Neural crest cell (in vitro differentiated cells): ENCODE measurements around the gene PLB1. TPM values are rescaled to one million over a fixed set of nuclear protein-coding genes. Genes with fewer than 3 reads are reported as not detected.

Experiments
- DNase-seq: peaks from one replicate; pipeline ENCODE4 v3.0.0; 2021; ENCODE audit warnings: low read depth, mixed read lengths, low spot score
- H3K27ac Mint-ChIP-seq: one replicate; pipeline ENCODE4 v1.8.0; 2021; ENCODE audit warnings: mild to moderate bottlenecking, mixed read lengths; ENCODE audit not compliant: unreplicated experiment
- H3K27me3 Mint-ChIP-seq: 2 replicates; pipeline ENCODE4 v1.8.0; 2021; ENCODE audit warnings: low read depth, mild to moderate bottlenecking, mixed read lengths
- H3K36me3 Mint-ChIP-seq: 2 replicates; pipeline ENCODE4 v1.8.0; 2021; ENCODE audit warnings: low read depth, mild to moderate bottlenecking, mixed read lengths
- H3K4me1 Mint-ChIP-seq: 2 replicates; pipeline ENCODE4 v1.8.0; 2021; ENCODE audit warnings: mixed read lengths
- H3K4me3 Mint-ChIP-seq: one replicate; pipeline ENCODE4 v1.8.0; 2021; ENCODE audit warnings: mild to moderate bottlenecking, mixed read lengths
- H3K9me3 Mint-ChIP-seq: 2 replicates; pipeline ENCODE4 v1.8.0; 2021; ENCODE audit warnings: mixed read lengths
- total RNA-seq: library from RNA; stranded (reverse); gene quantifications from 2 replicates; pipeline ENCODE4 v1.2.1, GENCODE V29; 2021
- TF ChIP-seq, protein P1 (sequence below): fragments of 200-600 bp; sonication (generic); conservative IDR thresholded peaks from 2 replicates; pipeline ENCODE4 v1.5.0; 2021; ENCODE audit warnings: antibody characterized with exemption, mild to moderate bottlenecking

The PLB1 gene
- total RNA-seq, 1 donor from 2014 or later: 0.16 TPM

DNA sequence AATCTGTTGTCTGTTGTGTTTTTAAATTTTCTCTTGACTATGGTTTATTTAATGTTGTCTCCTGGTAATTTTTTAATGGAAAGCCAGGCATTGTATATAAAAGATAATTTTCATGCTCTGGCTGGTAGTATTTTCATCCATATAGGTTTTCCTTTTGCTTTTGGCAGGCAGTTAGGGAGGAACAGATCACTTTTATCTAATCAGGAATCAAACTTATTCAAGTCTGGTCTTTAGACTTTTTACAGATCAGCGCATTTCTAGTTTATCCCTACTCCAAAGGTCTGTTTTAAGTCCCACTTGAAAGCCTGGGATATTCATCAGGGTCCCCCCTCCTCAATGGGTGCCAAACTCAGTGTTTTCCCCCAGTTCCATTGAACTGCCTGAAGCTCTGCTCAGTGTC, 17.2 kb downstream of the PLB1 start:
- Mint-ChIP-seq H3K4me1 (no peaks in the 10 kb centered on the region), H3K4me3 (no peak overlapping the region), H3K9me3 (peaks cover 5% of the 10 kb centered on the region), H3K36me3 (peaks cover 2% of the 10 kb centered on the region), H3K27ac (no peak overlapping the region), H3K27me3 (peaks cover 39% of the 10 kb centered on the region)
- no peak for DNase-seq
- TF ChIP-seq, protein P1, sequence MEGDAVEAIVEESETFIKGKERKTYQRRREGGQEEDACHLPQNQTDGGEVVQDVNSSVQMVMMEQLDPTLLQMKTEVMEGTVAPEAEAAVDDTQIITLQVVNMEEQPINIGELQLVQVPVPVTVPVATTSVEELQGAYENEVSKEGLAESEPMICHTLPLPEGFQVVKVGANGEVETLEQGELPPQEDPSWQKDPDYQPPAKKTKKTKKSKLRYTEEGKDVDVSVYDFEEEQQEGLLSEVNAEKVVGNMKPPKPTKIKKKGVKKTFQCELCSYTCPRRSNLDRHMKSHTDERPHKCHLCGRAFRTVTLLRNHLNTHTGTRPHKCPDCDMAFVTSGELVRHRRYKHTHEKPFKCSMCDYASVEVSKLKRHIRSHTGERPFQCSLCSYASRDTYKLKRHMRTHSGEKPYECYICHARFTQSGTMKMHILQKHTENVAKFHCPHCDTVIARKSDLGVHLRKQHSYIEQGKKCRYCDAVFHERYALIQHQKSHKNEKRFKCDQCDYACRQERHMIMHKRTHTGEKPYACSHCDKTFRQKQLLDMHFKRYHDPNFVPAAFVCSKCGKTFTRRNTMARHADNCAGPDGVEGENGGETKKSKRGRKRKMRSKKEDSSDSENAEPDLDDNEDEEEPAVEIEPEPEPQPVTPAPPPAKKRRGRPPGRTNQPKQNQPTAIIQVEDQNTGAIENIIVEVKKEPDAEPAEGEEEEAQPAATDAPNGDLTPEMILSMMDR: no peak

DNA sequence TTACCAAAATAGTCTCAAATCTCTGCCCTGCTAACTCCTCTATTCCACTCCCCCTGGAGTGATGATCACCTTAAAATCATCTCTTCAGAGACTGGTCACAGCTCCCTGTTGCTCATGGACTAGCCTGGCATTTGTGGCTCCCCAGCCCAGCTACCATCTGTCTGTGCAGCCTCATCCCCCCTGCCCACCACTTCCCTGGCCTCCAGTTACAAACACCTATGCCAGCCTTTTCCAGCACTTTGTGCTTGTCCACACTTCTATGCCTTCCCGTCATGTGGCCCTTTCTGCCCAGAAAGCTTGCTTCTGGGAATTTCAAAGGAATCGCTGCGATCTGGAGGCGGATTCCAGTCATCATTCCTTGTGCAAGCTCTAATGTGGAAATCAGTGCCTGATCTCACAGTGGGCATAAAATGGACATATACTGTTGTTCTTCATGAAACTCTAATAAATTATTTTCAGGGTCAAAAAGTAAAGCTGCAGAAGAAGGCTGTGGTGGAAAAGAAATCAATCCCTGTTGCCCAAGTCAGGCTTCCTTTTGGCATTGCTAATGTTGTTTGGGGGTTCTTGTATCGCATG, 19.4 kb downstream of the PLB1 start:
- no peak for DNase-seq
- no peak overlapping the region for H3K4me3 Mint-ChIP-seq
- peaks cover 2% of the 10 kb centered on the region for H3K36me3 Mint-ChIP-seq
- H3K27ac Mint-ChIP-seq: no peak overlapping the region
- H3K4me1 Mint-ChIP-seq: no peaks in the 10 kb centered on the region
- H3K9me3 Mint-ChIP-seq: peaks cover 3% of the 10 kb centered on the region
- H3K27me3 Mint-ChIP-seq: peaks cover 48% of the 10 kb centered on the region
- TF ChIP-seq, protein P1: no peak

DNA sequence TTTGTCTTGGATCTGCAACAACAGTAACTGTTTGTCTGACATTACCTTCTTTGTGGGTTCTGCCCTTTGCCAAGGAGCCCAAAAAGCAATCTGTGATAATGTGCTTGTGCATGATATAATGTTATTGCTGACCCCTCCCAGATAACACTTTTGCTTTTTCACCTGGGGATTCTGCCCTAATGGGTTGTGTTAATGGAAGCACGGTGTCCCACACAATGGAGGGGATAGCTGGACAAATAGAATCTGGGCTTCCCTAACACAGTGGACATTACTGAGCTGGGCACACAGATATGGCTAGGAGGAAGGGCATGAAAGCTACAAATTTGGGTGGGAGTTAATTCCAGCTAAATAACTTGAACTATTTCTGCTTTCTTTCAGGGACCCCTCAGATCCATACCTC, 20.6 kb downstream of the PLB1 start:
- Mint-ChIP-seq H3K36me3 (peaks cover 2% of the 10 kb centered on the region), H3K4me1 (no peaks in the 10 kb centered on the region), H3K4me3 (no peak overlapping the region), H3K27ac (no peak overlapping the region), H3K27me3 (peaks cover 50% of the 10 kb centered on the region), H3K9me3 (peaks cover 2% of the 10 kb centered on the region)
- no peak for DNase-seq
- TF ChIP-seq, protein P1: no peak

DNA sequence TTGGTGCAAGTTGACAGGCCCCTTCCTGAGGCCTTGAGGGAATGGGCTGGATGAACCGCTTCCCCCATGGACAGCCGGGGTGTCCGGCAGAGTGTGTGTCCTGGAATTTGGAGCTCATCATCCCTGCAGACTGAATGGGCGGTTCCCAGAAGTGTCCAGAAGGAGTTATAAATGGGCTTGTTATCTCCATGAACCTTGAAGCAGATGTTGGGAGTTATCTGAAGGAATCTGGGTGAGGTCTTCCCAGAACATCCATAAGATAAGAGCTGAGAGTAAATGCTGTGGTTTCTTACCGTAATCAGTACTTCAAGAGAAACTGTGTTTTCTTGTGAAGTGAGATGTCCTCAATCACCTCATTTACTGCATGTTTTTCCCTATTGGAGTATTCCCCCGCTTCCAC, 21.1 kb downstream of the PLB1 start:
- Mint-ChIP-seq H3K36me3 (peaks cover 2% of the 10 kb centered on the region), H3K4me1 (no peaks in the 10 kb centered on the region), H3K27ac (no peak overlapping the region), H3K4me3 (no peak overlapping the region), H3K27me3 (peaks cover 54% of the 10 kb centered on the region), H3K9me3 (no peaks in the 10 kb centered on the region)
- no peak for DNase-seq
- TF ChIP-seq, protein P1: no peak

DNA sequence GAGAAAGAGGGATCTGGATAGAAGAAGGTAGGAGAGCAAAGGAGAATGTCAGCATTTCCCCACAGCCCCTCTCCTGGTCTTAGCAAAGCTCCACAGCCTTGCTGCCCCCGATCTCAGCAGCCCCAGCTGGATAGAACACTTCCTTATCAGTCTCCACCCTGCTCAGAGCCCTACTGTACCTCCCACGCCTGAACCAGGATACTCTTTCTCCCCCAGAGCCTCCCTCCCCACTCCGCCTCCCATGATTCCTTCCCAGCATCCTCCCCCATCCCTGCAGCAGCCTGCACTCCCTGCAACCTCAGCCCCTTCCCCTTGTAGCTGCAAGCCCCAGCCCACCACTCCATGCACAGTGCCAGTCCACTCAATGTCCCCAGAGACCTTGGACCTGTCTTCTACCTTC, 25.8 kb downstream of the PLB1 start:
- Mint-ChIP-seq H3K36me3 (no peaks in the 10 kb centered on the region), H3K9me3 (no peaks in the 10 kb centered on the region), H3K4me3 (no peak overlapping the region), H3K27me3 (peaks cover 38% of the 10 kb centered on the region), H3K27ac (no peak overlapping the region), H3K4me1 (peaks cover 17% of the 10 kb centered on the region)
- TF ChIP-seq, protein P1: no peak
- no peak for DNase-seq
